ENCODE measurements around the gene ST8SIA1. TPM values are rescaled to one million over a fixed set of nuclear protein-coding genes. Genes with fewer than 3 reads are reported as not detected.
A peak's percentile ranks its signal among the peaks of the same experiment; 100 is the strongest.

The ST8SIA1 gene
- total RNA-seq, 1 experiment from 2014 or later, result not detected

DNA sequence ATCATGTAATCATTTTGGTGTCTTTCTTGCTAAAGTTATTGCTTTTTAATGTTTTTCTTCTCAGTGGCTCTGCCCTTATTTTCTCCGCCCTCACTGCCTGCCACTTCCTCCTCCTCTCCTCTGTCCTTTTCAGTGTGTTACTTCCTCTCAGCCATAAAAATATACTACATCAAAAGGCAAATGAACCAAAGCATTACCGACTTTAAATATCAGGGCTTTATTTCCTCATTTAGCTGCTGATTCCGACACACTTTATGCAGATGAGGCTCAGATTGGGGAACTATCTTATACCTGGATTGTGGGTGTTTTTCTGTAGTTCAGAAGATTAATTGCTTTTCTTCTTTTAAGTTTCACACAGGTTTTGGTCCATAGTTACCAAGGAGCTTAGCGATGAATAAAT, 170.4 kb downstream of the ST8SIA1 start:
- no peak for DNase-seq
- Histone ChIP-seq H3K9me3 (ENCODE audit: control insufficient read depth, low read depth, low read length) (no peaks in the 10 kb centered on the region), H3K18ac (ENCODE audit: insufficient read length, low read depth, low read length) (no peak overlapping the region), H3K56ac (ENCODE audit: insufficient read length, low read depth, low read length) (no peak overlapping the region), H2BK5ac (ENCODE audit: insufficient read length, low read length) (no peak overlapping the region), H3K4me2 (ENCODE audit: insufficient read depth, insufficient read length, low read length) (no peak overlapping the region), H3K4me1 (ENCODE audit: insufficient read depth, low read length) (no peaks in the 10 kb centered on the region), H3K9ac (ENCODE audit: extremely low read depth, insufficient read length, low read length) (no peak overlapping the region), H2BK12ac (ENCODE audit: insufficient read length, low read depth, low read length) (no peak overlapping the region), H2BK120ac (ENCODE audit: low read depth, low read length, poor library complexity, severe bottlenecking) (no peak overlapping the region), H3K79me1 (ENCODE audit: insufficient read depth, low read depth, low read length, poor library complexity, severe bottlenecking) (no peaks in the 10 kb centered on the region), H4K5ac (ENCODE audit: insufficient read length, low read depth, low read length) (no peak overlapping the region), H2AFZ (ENCODE audit: low read length) (no peak overlapping the region), H3T11ph (ENCODE audit: low read length) (no peak overlapping the region), H3K23me2 (ENCODE audit: insufficient read length, low read depth, low read length, poor library complexity, severe bottlenecking) (no peaks in the 10 kb centered on the region), H4K8ac (replicated peaks; ENCODE audit: insufficient read length, low read depth, low read length) (no peak overlapping the region), H4K91ac (ENCODE audit: insufficient read length, low read depth, low read length) (no peak overlapping the region), H2BK15ac (ENCODE audit: low read depth, low read length) (no peak overlapping the region), H3K4ac (ENCODE audit: low read depth, low read length) (no peak overlapping the region), H3K23ac (ENCODE audit: insufficient read length, low read depth, low read length) (no peak overlapping the region), H4K20me1 (ENCODE audit: control insufficient read depth, insufficient read depth, insufficient read length) (no peaks in the 10 kb centered on the region), H3K27me3 (ENCODE audit: insufficient read depth, low read length) (no peaks in the 10 kb centered on the region), H3K27ac (ENCODE audit: insufficient read length, low read depth, low read length) (no peak overlapping the region), H3K79me2 (ENCODE audit: insufficient read depth, low read length) (no peaks in the 10 kb centered on the region), H2AK5ac (ENCODE audit: insufficient read length, low read length) (no peak overlapping the region), H3K14ac (ENCODE audit: insufficient read depth, low read length) (no peak overlapping the region), H2BK20ac (ENCODE audit: low read depth, low read length, poor library complexity, severe bottlenecking) (no peak overlapping the region)
- Mint-ChIP-seq H3K9me3 (no peaks in the 10 kb centered on the region; a peak in 1 of 5 replicates), H3K36me3 (ENCODE audit: insufficient read depth in 1 of 3, low read depth in 3 of 3) (no peaks in the 10 kb centered on the region), H3K4me3 (no peak overlapping the region), H3K27ac (peak overlapping the region in 1 of 3 experiments; percentile 26; a peak in 1 of 7 replicates), H3K4me1 (no peaks in the 10 kb centered on the region), H3K27me3 (ENCODE audit: low read depth) (no peaks in the 10 kb centered on the region)
- no CpG with 5 or more reads among the region's 4 CpGs for WGBS (ENCODE audit: extremely low coverage, insufficient read length, low lambda C conversion rate)
- TF ChIP-seq, protein P1, sequence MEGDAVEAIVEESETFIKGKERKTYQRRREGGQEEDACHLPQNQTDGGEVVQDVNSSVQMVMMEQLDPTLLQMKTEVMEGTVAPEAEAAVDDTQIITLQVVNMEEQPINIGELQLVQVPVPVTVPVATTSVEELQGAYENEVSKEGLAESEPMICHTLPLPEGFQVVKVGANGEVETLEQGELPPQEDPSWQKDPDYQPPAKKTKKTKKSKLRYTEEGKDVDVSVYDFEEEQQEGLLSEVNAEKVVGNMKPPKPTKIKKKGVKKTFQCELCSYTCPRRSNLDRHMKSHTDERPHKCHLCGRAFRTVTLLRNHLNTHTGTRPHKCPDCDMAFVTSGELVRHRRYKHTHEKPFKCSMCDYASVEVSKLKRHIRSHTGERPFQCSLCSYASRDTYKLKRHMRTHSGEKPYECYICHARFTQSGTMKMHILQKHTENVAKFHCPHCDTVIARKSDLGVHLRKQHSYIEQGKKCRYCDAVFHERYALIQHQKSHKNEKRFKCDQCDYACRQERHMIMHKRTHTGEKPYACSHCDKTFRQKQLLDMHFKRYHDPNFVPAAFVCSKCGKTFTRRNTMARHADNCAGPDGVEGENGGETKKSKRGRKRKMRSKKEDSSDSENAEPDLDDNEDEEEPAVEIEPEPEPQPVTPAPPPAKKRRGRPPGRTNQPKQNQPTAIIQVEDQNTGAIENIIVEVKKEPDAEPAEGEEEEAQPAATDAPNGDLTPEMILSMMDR (conservative IDR thresholded peaks at IDR 0.05), result no peak
